Lower leg skin (tissue), 3 donors: ENCODE data around the gene BLOC1S6.

Experiments
- CTCF ChIP-seq, 3 donors: fragments of 450-650 bp; IDR thresholded peaks; one replicate each; pipeline ENCODE4 v1.5.1; 2016; ENCODE audit warnings: antibody characterized with exemption in 3 of 3, mild to moderate bottlenecking in 3 of 3, moderate library complexity in 2 of 3
- POLR2A ChIP-seq, 2 donors: fragments of 450-650 bp; IDR thresholded peaks; one replicate each; pipeline ENCODE4 v1.6.1; 2016 to 2017; ENCODE audit warnings: antibody characterized with exemption in 2 of 2, mild to moderate bottlenecking in 1 of 2, moderate library complexity in 1 of 2

- no peak for TF ChIP-seq CTCF (IDR thresholded peaks at IDR 0.05)
- no peak for TF ChIP-seq POLR2A (IDR thresholded peaks at IDR 0.05)
Measured at GRCh38 chr15:45635191-45635638, 48.0 kb downstream of the BLOC1S6 start.
